ENCODE results near the gene MLN.

DNA sequence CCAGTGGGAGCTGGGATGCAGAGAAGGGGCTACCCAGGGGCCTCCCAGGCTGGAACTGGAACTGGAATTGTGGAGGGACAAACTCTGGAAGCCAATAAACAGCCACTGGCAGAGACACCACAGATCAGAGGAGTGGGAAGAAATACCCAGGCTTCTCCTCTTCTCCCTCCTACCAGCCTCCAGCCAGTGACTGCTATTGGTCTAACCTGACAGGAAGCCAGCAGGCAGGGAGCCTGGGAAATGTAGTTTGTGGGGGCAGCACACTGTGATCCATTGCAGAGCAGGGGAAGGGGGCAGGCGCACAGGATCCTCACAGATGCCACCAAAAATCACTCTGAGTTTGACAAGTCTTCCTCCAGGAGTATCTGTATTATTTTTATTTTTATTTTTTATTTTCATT lies 12.1 kb upstream of the MLN start:
- TF ChIP-seq CTCF (conservative IDR thresholded peaks at IDR 0.05; ENCODE audit: low read depth in 2 of 2) (no peak), EZH2 (IDR thresholded peaks at IDR 0.05; ENCODE audit: low read depth, unreplicated experiment) (no peak), ZNF331 (CRISPR knock-in tag; IDR thresholded peaks at IDR 0.05; ENCODE audit: low read depth) (no peak), POLR2AphosphoS5 (IDR thresholded peaks at IDR 0.05; ENCODE audit: low read depth) (no peak), EZH2phosphoT487 (IDR thresholded peaks at IDR 0.05; ENCODE audit: unreplicated experiment) (no peak), REST (IDR thresholded peaks at IDR 0.05; ENCODE audit: unreplicated experiment) (no peak), JUNB (IDR thresholded peaks at IDR 0.05; ENCODE audit: unreplicated experiment) (no peak), ZNF462 (CRISPR knock-in tag; IDR thresholded peaks at IDR 0.05) (no peak), ZNF114 (CRISPR knock-in tag; IDR thresholded peaks at IDR 0.05) (no peak), CREB1 (CRISPR knock-in tag; IDR thresholded peaks at IDR 0.05; ENCODE audit: low read depth) (no peak), NANOG (IDR thresholded peaks at IDR 0.05; ENCODE audit: borderline replicate concordance) (no peak), STAT1 (IDR thresholded peaks at IDR 0.05; ENCODE audit: unreplicated experiment) (no peak)
- TF ChIP-seq, protein P1, sequence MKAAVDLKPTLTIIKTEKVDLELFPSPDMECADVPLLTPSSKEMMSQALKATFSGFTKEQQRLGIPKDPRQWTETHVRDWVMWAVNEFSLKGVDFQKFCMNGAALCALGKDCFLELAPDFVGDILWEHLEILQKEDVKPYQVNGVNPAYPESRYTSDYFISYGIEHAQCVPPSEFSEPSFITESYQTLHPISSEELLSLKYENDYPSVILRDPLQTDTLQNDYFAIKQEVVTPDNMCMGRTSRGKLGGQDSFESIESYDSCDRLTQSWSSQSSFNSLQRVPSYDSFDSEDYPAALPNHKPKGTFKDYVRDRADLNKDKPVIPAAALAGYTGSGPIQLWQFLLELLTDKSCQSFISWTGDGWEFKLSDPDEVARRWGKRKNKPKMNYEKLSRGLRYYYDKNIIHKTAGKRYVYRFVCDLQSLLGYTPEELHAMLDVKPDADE (IDR thresholded peaks at IDR 0.05): peak; percentile 88
